GM19463 (cell line): ENCODE measurements around the gene RGS7.
A peak's percentile ranks its signal among the peaks of the same experiment; 100 is the strongest.
"Not testable (repeated sequence)": the region's sequence is repeated elsewhere in the genome, so short reads cannot be mapped to it uniquely, and the experiment has no call there.

Experiments used
- ATAC-seq: cut with Tn5 transposase; IDR thresholded peaks from one replicate; pipeline ENCODE4 v1.9.1; 2021; ENCODE audit warnings: mild to moderate bottlenecking, moderate library complexity; ENCODE audit not compliant: unreplicated experiment

Gene RGS7

GRCh38 chr1:240762471-240762987 is 594.5 kb downstream of the RGS7 start:
- not testable (repeated sequence) for ATAC-seq

GRCh38 chr1:240758777-240759176 is 598.2 kb downstream of the RGS7 start:
- not testable (repeated sequence) for ATAC-seq

- ATAC-seq, result no peak
These were observed 598.7 kb downstream of the RGS7 start for GRCh38 chr1:240758296-240758695.

GRCh38 chr1:240747907-240748306 is 609.1 kb downstream of the RGS7 start:
- ATAC-seq, result no peak

- ATAC-seq, result no peak
These were observed 613.3 kb downstream of the RGS7 start for GRCh38 chr1:240743705-240744104.

GRCh38 chr1:240739754-240740153 is 617.3 kb downstream of the RGS7 start:
- no peak for ATAC-seq

- ATAC-seq, result no peak
These were observed 617.9 kb downstream of the RGS7 start for GRCh38 chr1:240739139-240739538.

- no peak for ATAC-seq
These were observed 619.2 kb downstream of the RGS7 start for GRCh38 chr1:240737766-240738265.

GRCh38 chr1:240737298-240737697 is 619.7 kb downstream of the RGS7 start:
- ATAC-seq, result no peak

GRCh38 chr1:240734705-240735104 is 622.3 kb downstream of the RGS7 start:
- ATAC-seq, result not testable (repeated sequence)

- ATAC-seq, result no peak
These were observed 623.0 kb downstream of the RGS7 start for GRCh38 chr1:240734001-240734400.

GRCh38 chr1:240732390-240732789 is 624.6 kb downstream of the RGS7 start:
- peak; percentile 83 for ATAC-seq
